HG03159 (cell line): ENCODE measurements around the gene CXorf65.

Experiments used
- ATAC-seq: cut with Tn5 transposase; IDR thresholded peaks from one replicate; pipeline ENCODE4 v1.9.1; 2021; ENCODE audit warnings: mild to moderate bottlenecking, moderate library complexity; ENCODE audit not compliant: unreplicated experiment

CXorf65 gene

GRCh38 chrX:71107762-71108360 lies 1.3 kb upstream of the CXorf65 start:
- no peak for ATAC-seq

DNA sequence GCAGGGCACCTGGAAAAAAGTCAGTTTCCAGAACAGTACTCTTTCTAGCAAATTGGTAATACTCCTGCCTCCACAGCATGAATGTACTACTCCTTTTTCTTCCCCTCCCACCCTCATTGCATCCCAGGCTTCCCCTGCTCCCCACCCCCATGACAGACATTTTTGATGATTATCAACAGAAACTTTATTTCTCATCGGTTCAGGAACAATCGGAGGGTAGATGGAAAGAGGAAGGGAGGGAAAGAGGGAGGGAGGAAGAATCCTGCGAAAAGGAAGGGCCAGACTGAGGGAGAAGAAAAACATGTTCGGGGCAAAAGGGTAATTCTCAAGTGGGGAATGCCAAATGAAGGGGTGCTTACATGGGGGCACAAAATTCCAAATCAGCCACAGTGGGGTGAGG lies 705 bp upstream of the CXorf65 start:
- ATAC-seq, result no peak

- no peak for ATAC-seq
Measured at GRCh38 chrX:71105628-71106027, 912 bp downstream of the CXorf65 start.

- ATAC-seq, result peak; percentile 38
Measured at GRCh38 chrX:71103110-71103983, 3.2 kb downstream of the CXorf65 start.

DNA sequence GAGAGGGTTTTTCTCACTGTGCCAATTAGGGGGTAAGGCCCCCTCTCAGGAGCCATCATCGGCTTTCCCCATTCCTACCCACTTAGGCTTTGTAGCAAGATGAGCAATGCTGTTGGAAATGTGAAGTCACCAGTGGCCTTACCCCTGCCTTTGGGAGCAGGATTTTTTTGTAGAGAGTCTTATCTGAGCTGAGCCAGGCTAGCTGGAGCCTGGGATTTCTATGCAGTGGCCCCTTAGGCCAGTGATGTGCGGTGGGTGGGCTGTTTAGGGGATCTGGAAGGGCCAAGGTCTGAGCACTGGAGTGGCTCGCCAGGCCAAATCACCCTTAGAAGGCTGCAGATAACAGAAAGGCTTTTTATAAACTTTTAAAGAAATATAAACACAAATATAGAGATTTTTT lies 4.2 kb downstream of the CXorf65 start:
- no peak for ATAC-seq

GRCh38 chrX:71100581-71101505 lies 5.7 kb downstream of the CXorf65 start:
- ATAC-seq, result no peak

GRCh38 chrX:71099736-71100135 lies 6.8 kb downstream of the CXorf65 start:
- no peak for ATAC-seq

DNA sequence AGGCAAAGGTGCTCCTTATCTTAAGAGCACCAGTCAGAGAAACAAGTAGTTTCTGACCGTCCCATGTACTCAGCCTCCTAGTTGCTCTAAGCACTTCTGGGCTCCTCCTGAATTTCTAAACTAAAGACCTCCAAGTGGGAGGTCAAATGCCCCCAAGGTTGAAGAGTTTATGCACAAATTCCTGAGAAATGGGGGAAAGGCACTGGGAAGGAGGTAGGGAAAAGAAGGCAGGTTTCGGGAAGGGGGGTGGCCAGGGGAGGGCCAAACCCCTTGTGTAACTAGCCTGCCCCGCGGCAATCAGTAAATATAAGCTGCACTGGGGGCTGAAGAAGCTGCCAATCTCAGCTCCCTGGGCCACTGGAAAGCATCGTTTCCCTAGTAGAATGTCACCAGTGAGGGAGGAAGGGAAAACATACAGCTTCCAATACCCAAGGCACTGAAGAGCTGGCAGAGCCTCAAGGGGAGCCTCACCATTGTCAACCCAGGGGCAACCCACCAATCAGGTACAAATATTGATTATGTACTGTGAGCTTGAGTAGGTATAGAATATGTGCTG lies 7.5 kb downstream of the CXorf65 start:
- ATAC-seq, result no peak

DNA sequence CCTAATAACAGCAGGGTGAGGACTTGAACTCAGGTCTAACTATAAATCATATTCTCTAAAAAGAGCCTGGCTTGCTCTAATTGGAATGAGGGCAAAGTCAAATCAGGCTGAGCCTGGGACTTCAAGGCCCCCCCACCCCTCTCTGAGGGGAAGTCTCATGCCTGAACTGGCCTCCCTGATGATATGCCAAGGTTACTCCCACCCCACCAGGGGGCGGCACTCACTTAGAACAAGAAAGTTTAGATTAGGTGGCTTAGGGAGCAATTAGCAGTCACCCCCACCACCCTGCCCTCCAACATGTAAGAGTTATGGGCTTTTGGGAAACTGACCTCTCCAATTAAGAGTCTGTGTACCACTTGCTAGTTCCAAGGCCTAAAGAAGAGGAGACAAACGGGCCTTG lies 8.2 kb downstream of the CXorf65 start:
- no peak for ATAC-seq

- no peak for ATAC-seq
Measured at GRCh38 chrX:71096760-71097032, 9.8 kb downstream of the CXorf65 start.

DNA sequence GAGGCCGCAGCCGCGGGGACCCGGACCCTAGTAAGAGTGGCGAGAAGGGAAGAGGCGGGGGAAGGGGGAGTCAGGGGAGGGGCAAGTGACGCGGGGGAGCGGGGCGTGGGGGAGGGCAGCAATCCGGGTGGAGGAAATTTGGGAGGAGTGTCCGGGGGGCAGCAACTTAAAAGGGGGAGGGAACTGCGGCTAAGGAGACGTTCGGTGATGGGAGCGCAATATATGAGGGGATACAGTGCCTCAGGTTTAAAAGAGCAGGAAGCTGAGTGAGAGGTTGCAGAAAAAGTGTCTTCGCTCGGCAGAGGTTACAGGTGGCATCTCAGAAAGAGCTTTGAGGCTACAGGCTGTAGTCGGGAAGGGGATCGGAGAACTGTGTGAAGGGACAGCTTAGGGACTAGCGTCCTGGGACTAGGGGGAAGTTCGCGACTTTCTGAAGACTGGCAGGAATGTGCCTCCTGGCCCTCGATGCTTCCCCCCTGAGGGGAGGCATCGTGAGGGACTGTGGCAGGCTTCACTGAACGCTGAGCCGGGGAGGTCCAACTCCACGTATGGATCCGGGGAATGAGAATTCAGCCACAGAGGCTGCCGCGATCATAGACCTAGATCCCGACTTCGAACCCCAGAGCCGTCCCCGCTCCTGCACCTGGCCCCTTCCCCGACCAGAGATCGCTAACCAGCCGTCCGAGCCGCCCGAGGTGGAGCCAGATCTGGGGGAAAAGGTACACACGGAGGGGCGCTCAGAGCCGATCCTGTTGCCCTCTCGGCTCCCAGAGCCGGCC lies 10.4 kb downstream of the CXorf65 start:
- no peak for ATAC-seq

GRCh38 chrX:71095555-71095980 lies 11.0 kb downstream of the CXorf65 start, which contains the start of gene FOXO4:
FOXO4 (plus strand) TSS chrX:71095851; CDS start chrX:71096529, 678 bp downstream.
- ATAC-seq, result peak; percentile 81

DNA sequence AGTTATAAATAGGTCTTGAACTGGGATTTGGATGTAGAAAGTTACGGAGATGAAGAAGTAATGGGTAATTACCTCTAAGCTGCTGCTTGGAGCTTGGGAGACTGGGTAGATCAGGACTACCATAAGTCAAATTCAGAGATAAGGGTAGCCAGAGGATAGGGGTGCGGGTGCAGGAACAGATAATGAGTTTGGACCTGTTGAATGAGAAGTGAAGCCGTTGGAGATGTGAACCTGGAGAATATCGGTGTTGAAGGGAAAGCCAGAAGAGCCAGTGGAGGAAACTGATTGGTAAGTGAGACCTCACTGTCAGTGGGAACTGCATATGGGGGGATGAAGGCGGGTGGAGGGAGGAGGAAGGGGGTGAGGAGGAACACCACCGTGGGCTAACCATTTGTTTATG lies 11.5 kb downstream of the CXorf65 start:
- no peak for ATAC-seq

GRCh38 chrX:71091263-71091662 lies 15.3 kb downstream of the CXorf65 start:
- no peak for ATAC-seq

DNA sequence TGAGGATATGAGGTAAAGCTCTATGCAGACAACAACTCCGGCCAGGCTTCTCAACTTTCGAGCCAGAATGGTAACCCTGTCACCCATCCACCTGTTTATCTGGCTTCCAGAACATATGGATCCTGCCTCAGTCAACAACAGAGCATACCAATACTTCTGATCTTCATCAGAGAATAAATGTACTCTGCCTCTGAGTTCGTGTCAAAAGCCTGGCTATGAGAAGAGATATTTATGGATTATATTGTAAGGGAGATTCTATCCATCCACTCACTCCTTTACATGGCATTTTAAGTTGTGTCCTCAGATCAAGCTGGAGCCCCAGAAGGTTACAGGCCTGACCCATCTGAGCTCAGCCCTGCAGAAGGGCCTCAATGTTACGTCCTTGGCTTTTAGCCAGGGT lies 20.6 kb downstream of the CXorf65 start:
- no peak for ATAC-seq

DNA sequence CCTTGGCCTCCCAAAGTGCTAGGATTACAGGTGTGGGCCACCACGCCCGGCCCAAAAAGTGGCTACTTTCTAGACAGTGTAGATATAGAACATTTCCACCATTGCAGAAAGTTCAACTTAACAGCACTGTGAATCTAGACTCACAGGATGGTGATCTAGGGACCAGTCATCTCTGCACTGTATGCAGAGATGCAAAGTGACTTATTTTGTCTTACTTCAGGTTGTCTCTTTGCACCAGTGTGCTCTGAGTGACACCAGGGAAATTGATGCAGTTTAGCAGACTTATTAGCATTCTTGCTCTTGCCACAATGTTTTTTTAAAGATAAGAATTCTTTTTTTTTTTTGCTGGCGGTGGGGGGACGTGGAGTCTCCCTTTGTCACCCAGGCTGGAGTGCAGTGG lies 23.7 kb downstream of the CXorf65 start:
- ATAC-seq, result no peak

GRCh38 chrX:71082124-71082647 lies 24.4 kb downstream of the CXorf65 start:
- no peak for ATAC-seq

DNA sequence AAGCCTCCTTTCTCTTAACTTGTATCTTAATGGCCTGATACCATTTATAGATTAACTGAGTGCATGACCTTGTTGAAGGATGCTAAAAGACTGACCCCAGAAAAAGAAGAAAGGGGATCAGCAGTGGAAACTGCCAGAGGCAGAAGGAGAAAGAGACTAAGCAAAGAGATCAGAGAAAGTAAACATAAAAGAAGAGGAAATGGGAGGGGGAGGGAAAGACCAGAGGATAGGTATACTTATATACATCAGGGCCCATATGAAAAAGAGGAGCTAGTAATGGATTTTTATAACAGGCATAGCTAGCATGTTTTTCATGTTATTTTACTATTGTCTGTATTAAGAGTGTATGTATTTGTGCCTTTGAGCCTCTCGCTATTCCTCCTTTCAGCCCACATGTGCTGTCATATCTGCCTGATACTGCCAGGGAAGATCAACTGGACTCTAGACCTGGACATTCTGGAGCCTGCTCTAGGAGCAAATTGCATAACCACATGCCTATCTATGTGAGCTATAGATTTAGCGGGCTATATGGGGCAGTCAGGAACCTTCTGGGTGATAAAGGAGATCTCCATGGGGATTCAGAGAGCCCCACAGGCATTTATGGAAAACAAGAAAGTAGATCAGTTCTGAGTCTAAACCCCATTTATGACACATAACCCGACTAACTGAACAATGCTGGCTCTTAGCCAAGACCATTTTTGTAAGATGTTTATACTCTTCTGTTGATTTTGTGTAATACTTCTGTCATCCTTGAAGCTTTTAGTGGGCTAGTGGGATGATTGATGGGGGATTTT lies 25.0 kb downstream of the CXorf65 start:
- no peak for ATAC-seq

DNA sequence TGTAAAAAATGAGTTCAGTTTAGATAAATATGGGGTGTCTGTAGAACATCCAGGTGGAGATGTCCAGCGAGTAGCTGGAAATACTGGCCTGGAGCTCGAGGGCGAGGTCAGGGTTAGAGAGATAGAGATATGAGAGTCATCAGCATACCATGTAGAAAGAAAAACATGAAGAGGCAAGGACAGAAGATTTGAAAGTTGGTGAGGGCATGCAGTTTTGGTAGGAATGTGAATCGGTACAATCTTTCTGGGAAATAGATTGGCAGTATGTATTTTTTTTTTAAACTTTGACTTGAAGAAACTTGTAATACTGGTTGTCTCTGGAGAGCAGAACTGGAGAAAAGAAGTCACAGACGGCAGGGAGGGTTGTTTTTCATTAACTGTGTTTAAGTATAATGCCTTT lies 36.0 kb downstream of the CXorf65 start:
- no peak for ATAC-seq
